C4-2B (cell line): ENCODE data around the gene PRICKLE3.

Experiments used
- H3K27ac ChIP-seq: fragments of 450-650 bp; 2 replicates; pipeline ENCODE4 v1.5.1; 2017
- ZFX ChIP-seq: fragments of 450-650 bp; IDR thresholded peaks from 2 replicates; pipeline ENCODE4 v1.6.1; 2017
- TF ChIP-seq, protein P1 (sequence below): fragments of 450-650 bp; conservative IDR thresholded peaks from 2 replicates; pipeline ENCODE4 v1.5.1; 2017; ENCODE audit warnings: mild to moderate bottlenecking

The PRICKLE3 gene

DNA sequence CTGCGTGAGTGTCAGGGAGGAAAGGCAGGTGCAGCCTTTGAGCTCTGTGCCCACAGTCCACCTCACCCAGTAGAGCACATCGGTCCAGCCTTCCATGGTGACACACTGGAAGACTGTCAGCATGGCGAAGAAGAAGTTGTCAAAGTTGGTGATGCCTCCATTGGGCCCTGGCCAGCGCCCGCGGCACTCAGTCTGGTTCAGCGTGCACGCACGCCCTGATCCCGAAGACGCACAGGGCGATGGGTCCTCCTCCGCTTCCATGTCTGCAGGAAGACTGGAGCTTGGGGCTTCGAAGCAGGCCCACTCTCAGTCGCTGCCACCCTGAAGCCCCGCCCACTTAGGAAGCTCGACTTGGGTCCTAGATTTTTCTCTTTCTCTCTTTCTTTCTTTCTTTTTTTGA is 42.0 kb upstream of the PRICKLE3 start:
- no peak overlapping the region for H3K27ac ChIP-seq
- TF ChIP-seq, protein P1, sequence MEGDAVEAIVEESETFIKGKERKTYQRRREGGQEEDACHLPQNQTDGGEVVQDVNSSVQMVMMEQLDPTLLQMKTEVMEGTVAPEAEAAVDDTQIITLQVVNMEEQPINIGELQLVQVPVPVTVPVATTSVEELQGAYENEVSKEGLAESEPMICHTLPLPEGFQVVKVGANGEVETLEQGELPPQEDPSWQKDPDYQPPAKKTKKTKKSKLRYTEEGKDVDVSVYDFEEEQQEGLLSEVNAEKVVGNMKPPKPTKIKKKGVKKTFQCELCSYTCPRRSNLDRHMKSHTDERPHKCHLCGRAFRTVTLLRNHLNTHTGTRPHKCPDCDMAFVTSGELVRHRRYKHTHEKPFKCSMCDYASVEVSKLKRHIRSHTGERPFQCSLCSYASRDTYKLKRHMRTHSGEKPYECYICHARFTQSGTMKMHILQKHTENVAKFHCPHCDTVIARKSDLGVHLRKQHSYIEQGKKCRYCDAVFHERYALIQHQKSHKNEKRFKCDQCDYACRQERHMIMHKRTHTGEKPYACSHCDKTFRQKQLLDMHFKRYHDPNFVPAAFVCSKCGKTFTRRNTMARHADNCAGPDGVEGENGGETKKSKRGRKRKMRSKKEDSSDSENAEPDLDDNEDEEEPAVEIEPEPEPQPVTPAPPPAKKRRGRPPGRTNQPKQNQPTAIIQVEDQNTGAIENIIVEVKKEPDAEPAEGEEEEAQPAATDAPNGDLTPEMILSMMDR, result no peak
- no peak for TF ChIP-seq ZFX

- H3K27ac ChIP-seq, result no peak overlapping the region
- no peak for TF ChIP-seq ZFX
- TF ChIP-seq, protein P1, result no peak
These were observed 41.6 kb upstream of the PRICKLE3 start for GRCh38 chrX:49227726-49228125.

DNA sequence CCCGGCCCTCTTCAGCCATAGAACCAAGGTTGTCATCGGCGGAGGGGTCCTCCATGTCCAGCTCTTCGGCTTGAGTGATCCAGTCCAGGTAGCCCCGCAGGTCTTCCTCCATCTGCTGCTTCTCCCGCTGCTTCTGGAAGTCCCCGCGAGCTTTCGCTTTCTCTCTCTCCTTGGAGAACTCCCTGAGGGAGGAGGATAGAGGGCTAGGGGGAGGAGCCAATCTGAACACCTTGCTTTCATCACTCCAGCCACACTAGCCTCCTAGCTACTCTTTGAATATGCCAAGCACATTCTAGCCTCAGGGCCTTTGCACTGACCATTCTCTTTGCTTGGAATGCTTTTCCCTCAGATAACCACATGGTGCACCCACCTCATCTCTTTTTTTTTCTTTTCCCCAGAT is 40.8 kb upstream of the PRICKLE3 start:
- H3K27ac ChIP-seq, result no peak overlapping the region
- TF ChIP-seq ZFX, result no peak
- TF ChIP-seq, protein P1, result no peak

- H3K27ac ChIP-seq, result no peak overlapping the region
- TF ChIP-seq, protein P1, result no peak
- no peak for TF ChIP-seq ZFX
These were observed 39.7 kb upstream of the PRICKLE3 start for GRCh38 chrX:49225858-49226257.

GRCh38 chrX:49221868-49222267 is 35.7 kb upstream of the PRICKLE3 start:
- TF ChIP-seq, protein P1, result no peak
- no peak for TF ChIP-seq ZFX
- no peak overlapping the region for H3K27ac ChIP-seq

DNA sequence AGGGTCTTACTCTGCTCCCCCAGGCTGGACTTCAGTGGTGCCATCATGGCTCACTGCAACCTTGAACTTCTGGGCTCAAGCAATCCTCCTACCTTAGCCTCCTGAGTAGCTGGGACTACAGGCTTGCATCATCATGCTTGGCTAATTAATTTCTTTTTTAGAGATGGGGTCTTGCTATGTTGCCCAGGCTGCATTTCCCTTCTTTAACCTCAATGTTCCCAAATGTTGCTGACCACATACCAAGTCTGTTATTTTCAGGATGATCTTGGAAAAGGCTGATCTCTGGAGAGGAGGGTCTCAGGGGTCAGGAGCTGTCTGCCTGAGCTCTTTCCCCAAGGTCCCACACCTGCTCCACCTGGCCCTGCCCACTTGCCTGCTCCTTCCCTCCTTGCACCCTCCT is 33.9 kb upstream of the PRICKLE3 start:
- TF ChIP-seq ZFX, result no peak
- TF ChIP-seq, protein P1, result no peak

DNA sequence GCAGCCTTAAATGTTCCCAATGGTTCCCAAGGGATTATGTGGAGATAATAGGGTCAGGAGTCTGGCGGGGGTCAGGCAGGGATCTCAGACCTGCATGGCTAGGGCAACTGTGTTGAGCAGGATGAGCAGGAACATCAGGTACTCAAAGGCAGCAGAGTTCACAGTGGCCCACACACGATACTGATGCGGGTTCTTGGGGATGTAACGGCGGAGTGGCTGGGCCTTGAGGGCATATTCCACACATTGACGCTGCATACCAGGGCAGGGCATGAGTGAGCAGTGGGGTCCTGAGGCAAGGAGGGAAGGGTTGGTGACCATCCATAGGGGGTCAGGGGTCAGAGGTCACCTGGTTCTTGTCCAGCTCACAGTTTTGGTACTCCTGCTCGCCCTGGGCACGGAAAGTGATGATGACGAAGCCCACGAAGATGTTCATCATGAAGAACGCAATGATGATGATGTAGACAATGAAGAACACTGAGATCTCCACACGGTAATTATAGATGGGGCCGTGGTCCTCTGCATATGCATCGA is 28.9 kb upstream of the PRICKLE3 start:
- no peak overlapping the region for H3K27ac ChIP-seq
- TF ChIP-seq, protein P1, result no peak
- TF ChIP-seq ZFX, result no peak

More for the DNA sequence above, 33.9 kb upstream of the PRICKLE3 start:
- H3K27ac ChIP-seq, result no peak overlapping the region
